Gastrocnemius medialis (tissue), 4 donors: Measurements from ENCODE around the gene ZNF583.

Experiments used
- POLR2A ChIP-seq, 2 donors: fragments of 450-650 bp; IDR thresholded peaks; one replicate each; pipeline ENCODE4 v1.6.1; 2017; ENCODE audit warnings: antibody characterized with exemption in 2 of 2, mild to moderate bottlenecking in 2 of 2, moderate library complexity in 2 of 2
- TF ChIP-seq, protein P1 (sequence below), 5 experiments: fragments of 450-650 bp in 3 of 5; fragments of 200-600 bp in 2 of 5; sonication (generic) in 2 of 5; IDR thresholded peaks in 4 of 5; conservative IDR thresholded peaks in 1 of 5; 1 replicate in 4 of 5; 2 replicates in 1 of 5; pipeline ENCODE4 v1.5.1; 2016 to 2019; ENCODE audit warnings: antibody characterized with exemption in 5 of 5, mild to moderate bottlenecking in 3 of 5, moderate library complexity in 3 of 5

DNA sequence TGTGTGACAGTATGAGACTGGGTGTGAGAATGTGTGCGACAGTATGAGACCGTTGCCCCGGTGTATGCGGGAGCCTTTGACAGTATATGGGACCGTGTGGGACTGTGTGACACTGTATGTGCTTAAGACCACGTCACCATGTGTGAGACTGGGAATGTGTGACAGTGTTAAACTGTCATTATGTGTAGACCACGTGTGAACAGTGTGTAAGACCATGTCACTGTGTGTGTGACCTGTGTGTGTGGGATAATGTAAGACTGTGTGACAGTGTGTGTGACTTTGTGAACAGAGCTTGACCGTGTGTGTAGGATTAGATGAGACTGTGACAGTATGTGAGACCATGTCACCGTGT lies 549 bp downstream of the ZNF583 start:
- TF ChIP-seq, protein P1, sequence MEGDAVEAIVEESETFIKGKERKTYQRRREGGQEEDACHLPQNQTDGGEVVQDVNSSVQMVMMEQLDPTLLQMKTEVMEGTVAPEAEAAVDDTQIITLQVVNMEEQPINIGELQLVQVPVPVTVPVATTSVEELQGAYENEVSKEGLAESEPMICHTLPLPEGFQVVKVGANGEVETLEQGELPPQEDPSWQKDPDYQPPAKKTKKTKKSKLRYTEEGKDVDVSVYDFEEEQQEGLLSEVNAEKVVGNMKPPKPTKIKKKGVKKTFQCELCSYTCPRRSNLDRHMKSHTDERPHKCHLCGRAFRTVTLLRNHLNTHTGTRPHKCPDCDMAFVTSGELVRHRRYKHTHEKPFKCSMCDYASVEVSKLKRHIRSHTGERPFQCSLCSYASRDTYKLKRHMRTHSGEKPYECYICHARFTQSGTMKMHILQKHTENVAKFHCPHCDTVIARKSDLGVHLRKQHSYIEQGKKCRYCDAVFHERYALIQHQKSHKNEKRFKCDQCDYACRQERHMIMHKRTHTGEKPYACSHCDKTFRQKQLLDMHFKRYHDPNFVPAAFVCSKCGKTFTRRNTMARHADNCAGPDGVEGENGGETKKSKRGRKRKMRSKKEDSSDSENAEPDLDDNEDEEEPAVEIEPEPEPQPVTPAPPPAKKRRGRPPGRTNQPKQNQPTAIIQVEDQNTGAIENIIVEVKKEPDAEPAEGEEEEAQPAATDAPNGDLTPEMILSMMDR (IDR thresholded peaks at IDR 0.05 in 4 of 5, conservative IDR thresholded peaks at IDR 0.05 in 1 of 5), result no peak
- no peak for TF ChIP-seq POLR2A (IDR thresholded peaks at IDR 0.05)
